CD8-positive, alpha-beta memory T cell (primary cell): ENCODE results near the gene SLC39A11. TPM values are rescaled to one million over a fixed set of nuclear protein-coding genes. Genes with fewer than 3 reads are reported as not detected.

Experiments
- CTCF ChIA-PET: fragments of 350-600 bp; sonication (Branson Sonifier 250); formaldehyde crosslinking; loops from one replicate; lab custom pipeline; 2021; ENCODE audit warnings: antibody characterized with exemption; lab: Charles Lee
- POLR2A ChIA-PET: fragments of 350-600 bp; sonication (Branson Sonifier 250); formaldehyde crosslinking; loops from one replicate; lab custom pipeline; 2021; ENCODE audit warnings: antibody characterized with exemption; lab: Charles Lee
- DNase-seq, 5 donors: peaks; one replicate each; pipeline versions ENCODE4 v3.0.0 to v3.0.0-alpha.2; 2020 to 2022; ENCODE audit warnings: mixed read lengths in 1 of 5
- H3K27ac ChIP-seq: one replicate; pipeline ENCODE4 v1.7.0; 2013; ENCODE audit warnings: low read depth, mild to moderate bottlenecking, low read length, moderate library complexity
- H3K27me3 ChIP-seq: 2 replicates; pipeline ENCODE4 v1.7.0; 2013; ENCODE audit warnings: low read length, mild to moderate bottlenecking; ENCODE audit not compliant: insufficient read depth, poor library complexity, severe bottlenecking
- H3K36me3 ChIP-seq: 2 replicates; pipeline ENCODE4 v1.7.0; 2013; ENCODE audit warnings: mild to moderate bottlenecking, low read length, moderate library complexity; ENCODE audit not compliant: insufficient read depth
- H3K4me1 ChIP-seq: 2 replicates; pipeline ENCODE4 v1.7.0; 2013; ENCODE audit warnings: mild to moderate bottlenecking, low read length, moderate library complexity; ENCODE audit not compliant: insufficient read depth
- H3K4me3 ChIP-seq: 2 replicates; pipeline ENCODE4 v1.7.0; 2013; ENCODE audit warnings: mild to moderate bottlenecking, low read length
- H3K9me3 ChIP-seq: 2 replicates; pipeline ENCODE4 v1.7.0; 2013; ENCODE audit warnings: mild to moderate bottlenecking, low read length
- H3K27ac Mint-ChIP-seq, 8 donors: one replicate each; pipeline ENCODE4 v1.8.0; 2020 to 2021; ENCODE audit warnings: mixed read lengths in 8 of 8, mild to moderate bottlenecking in 6 of 8, inconsistent platforms in 3 of 8, moderate library complexity in 3 of 8
- H3K27me3 Mint-ChIP-seq, 2 donors: one replicate each; pipeline ENCODE4 v1.8.0; 2020 to 2021; ENCODE audit warnings: mixed read lengths in 2 of 2, mild to moderate bottlenecking in 1 of 2, moderate library complexity in 1 of 2
- H3K36me3 Mint-ChIP-seq, 3 donors: one replicate each; pipeline ENCODE4 v1.8.0; 2020 to 2021; ENCODE audit warnings: mixed read lengths in 3 of 3, inconsistent platforms in 1 of 3, mild to moderate bottlenecking in 1 of 3
- H3K4me1 Mint-ChIP-seq, 3 donors: one replicate each; pipeline ENCODE4 v1.8.0; 2020 to 2021; ENCODE audit warnings: mixed read lengths in 3 of 3, inconsistent platforms in 1 of 3, mild to moderate bottlenecking in 1 of 3
- H3K4me3 Mint-ChIP-seq, 7 donors: one replicate each; pipeline ENCODE4 v1.8.0; 2020 to 2021; ENCODE audit warnings: mixed read lengths in 7 of 7, mild to moderate bottlenecking in 6 of 7, moderate library complexity in 4 of 7, inconsistent platforms in 2 of 7
- H3K9me3 Mint-ChIP-seq, 5 donors: one replicate each; pipeline ENCODE4 v1.8.0; 2020 to 2022; ENCODE audit warnings: mixed read lengths in 5 of 5, mild to moderate bottlenecking in 3 of 5, moderate library complexity in 2 of 5, inconsistent platforms in 1 of 5
- polyA plus RNA-seq: library from polyadenylated mRNA; unstranded; fragments of 300-500 nt; fragmentation: Illumina TruSeq; gene quantifications from one replicate; pipeline ENCODE4 v1.2.3, GENCODE V29; 2021
- total RNA-seq, 2 experiments: library from RNA; stranded (reverse); gene quantifications; one replicate each; pipeline ENCODE4 v1.2.3, GENCODE V29; 2021

SLC39A11 gene
- total and polyA plus RNA-seq, 3 experiments from 2014 or later, result 13.1 to 18.5 (median 17.2) TPM

- ChIA-PET POLR2A (no interaction called here), CTCF (interaction anchor here (1.4 kb wide), 1 partner anchor 368 kb away, joined by 3 read pairs; no protein-coding TSS in a partner anchor)
- Mint-ChIP-seq H3K36me3 (peaks cover 0 to 9% (median 2%) of the 10 kb centered on the region in 3 donors), H3K9me3 (no peaks in the 10 kb centered on the region), H3K4me1 (peaks cover 30 to 37% (median 36%) of the 10 kb centered on the region in 3 donors), H3K4me3 (peak overlapping the region in 5 of 7 donors; percentile 36 to 100 (median 98)), H3K27ac (peak overlapping the region in 1 of 8 donors; percentile 96), H3K27me3 (peaks cover 8 to 9% of the 10 kb centered on the region in 2 donors)
- no peak for DNase-seq
- peak overlapping the region; percentile 71 for H3K4me3 ChIP-seq
- no peaks in the 10 kb centered on the region for H3K9me3 ChIP-seq
- H3K27ac ChIP-seq, result no peak overlapping the region
- H3K36me3 ChIP-seq, result no peaks in the 10 kb centered on the region
- peaks cover 15% of the 10 kb centered on the region for H3K4me1 ChIP-seq
- H3K27me3 ChIP-seq, result no peaks in the 10 kb centered on the region
Observed at GRCh38 chr17:73093286-73093685, 798 bp upstream of the SLC39A11 start.

GRCh38 chr17:73091770-73092522 lies 542 bp downstream of the SLC39A11 start:
- ChIA-PET CTCF (no interaction called here), POLR2A (no interaction called here)
- no peaks in the 10 kb centered on the region for H3K36me3 ChIP-seq
- H3K27me3 ChIP-seq, result no peaks in the 10 kb centered on the region
- H3K4me3 ChIP-seq, result peak overlapping the region; percentile 71
- H3K9me3 ChIP-seq, result no peaks in the 10 kb centered on the region
- peak overlapping the region; percentile 59 to 97 (median 96) for H3K27ac Mint-ChIP-seq
- no peaks in the 10 kb centered on the region for H3K9me3 Mint-ChIP-seq
- H3K27me3 Mint-ChIP-seq, result peaks cover 5 to 8% of the 10 kb centered on the region in 2 donors
- peak overlapping the region; percentile 55 for H3K27ac ChIP-seq
- H3K4me1 Mint-ChIP-seq, result peaks cover 36 to 42% (median 36%) of the 10 kb centered on the region in 3 donors
- H3K36me3 Mint-ChIP-seq, result peaks cover 0 to 20% (median 4%) of the 10 kb centered on the region in 3 donors
- H3K4me1 ChIP-seq, result peaks cover 15% of the 10 kb centered on the region
- DNase-seq, result peak in 1 of 5 donors; percentile 2
- peak overlapping the region; percentile 91 to 100 (median 98) for H3K4me3 Mint-ChIP-seq

- Histone ChIP-seq H3K4me1 (peaks cover 15% of the 10 kb centered on the region), H3K9me3 (no peaks in the 10 kb centered on the region), H3K27ac (no peak overlapping the region), H3K4me3 (peak overlapping the region; percentile 71), H3K27me3 (no peaks in the 10 kb centered on the region), H3K36me3 (no peaks in the 10 kb centered on the region)
- Mint-ChIP-seq H3K9me3 (no peaks in the 10 kb centered on the region), H3K4me1 (peaks cover 36 to 43% (median 36%) of the 10 kb centered on the region in 3 donors), H3K27ac (peak overlapping the region in 5 of 8 donors; percentile 16 to 96 (median 68)), H3K4me3 (peak overlapping the region; percentile 91 to 100 (median 98)), H3K27me3 (peaks cover 5 to 7% of the 10 kb centered on the region in 2 donors), H3K36me3 (peaks cover 0 to 21% (median 4%) of the 10 kb centered on the region in 3 donors)
- no peak for DNase-seq
- ChIA-PET POLR2A (no interaction called here), CTCF (no interaction called here)
Observed at GRCh38 chr17:73091410-73091769, 1.1 kb downstream of the SLC39A11 start.

- CTCF ChIA-PET, result no interaction called here
- H3K4me3 Mint-ChIP-seq, result peak overlapping the region; percentile 10 to 64 (median 49)
Observed at GRCh38 chr17:73090396-73091202, 1.9 kb downstream of the SLC39A11 start.

DNA sequence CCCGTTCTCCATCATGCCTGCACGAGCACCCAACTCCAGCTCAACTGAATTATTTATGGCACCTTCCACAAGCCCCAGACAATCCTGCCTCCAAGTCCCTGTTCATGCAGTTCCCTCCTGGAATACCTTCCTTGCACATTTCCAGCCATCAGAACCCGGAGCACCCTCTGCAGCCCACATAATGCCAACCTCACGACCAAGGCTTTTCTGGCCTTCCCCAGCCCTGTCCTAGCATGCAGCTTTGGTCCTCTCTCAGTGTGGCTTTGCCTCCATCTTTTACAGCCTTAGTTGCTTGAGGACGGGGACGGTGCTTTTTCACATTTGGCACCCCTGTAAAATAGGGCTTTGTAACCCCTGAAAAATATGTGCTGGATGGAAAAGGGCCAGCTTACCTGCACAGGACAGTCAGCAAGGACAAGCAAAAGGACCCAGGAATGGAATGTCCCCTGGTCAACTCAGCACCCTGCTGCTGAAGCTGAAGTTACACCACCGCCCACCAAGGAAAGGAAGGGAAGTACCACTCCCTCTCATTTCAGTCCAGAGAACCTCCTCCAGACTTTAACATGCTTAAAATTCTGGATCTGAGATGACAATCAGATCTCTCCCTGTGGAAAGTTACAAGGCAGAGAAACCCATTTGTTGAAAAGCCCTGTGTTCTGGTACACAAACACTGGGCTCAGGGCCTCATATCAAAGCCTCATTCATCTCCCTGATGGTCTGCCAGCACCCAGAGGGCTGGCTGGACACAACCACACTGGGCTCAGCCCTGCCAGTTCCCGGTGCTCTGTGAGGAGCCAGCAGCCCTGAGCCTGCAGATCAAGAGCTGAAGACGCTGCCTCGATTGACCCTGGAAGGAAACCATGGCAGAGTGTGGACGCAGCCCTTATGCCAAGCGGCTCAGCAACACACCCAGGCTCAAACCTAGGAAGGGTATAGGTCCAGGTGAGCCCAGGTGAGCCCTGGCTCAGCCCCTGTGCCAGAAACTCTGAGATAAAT lies 2.9 kb downstream of the SLC39A11 start:
- Mint-ChIP-seq H3K4me1 (peaks cover 36 to 48% (median 37%) of the 10 kb centered on the region in 3 donors), H3K27me3 (peaks cover 0 to 1% of the 10 kb centered on the region in 2 donors), H3K4me3 (peak overlapping the region in 4 of 7 donors; percentile 1 to 62 (median 56)), H3K36me3 (peaks cover 9 to 36% (median 13%) of the 10 kb centered on the region in 3 donors), H3K9me3 (no peaks in the 10 kb centered on the region), H3K27ac (peak overlapping the region in 4 of 8 donors; percentile 25 to 91 (median 48))
- Histone ChIP-seq H3K27me3 (no peaks in the 10 kb centered on the region), H3K4me1 (peaks cover 15% of the 10 kb centered on the region), H3K4me3 (no peak overlapping the region), H3K27ac (no peak overlapping the region), H3K36me3 (no peaks in the 10 kb centered on the region), H3K9me3 (no peaks in the 10 kb centered on the region)
- ChIA-PET POLR2A (no interaction called here), CTCF (no interaction called here)
- DNase-seq, result no peak

More at GRCh38 chr17:73090396-73091202, 1.9 kb downstream of the SLC39A11 start:
- no peak overlapping the region for H3K27ac ChIP-seq
- H3K36me3 ChIP-seq, result no peaks in the 10 kb centered on the region
- no peak for DNase-seq
- H3K27me3 Mint-ChIP-seq, result peaks cover 0 to 2% of the 10 kb centered on the region in 2 donors
- H3K36me3 Mint-ChIP-seq, result peaks cover 5 to 29% (median 8%) of the 10 kb centered on the region in 3 donors
- H3K9me3 ChIP-seq, result no peaks in the 10 kb centered on the region
- H3K27ac Mint-ChIP-seq, result peak overlapping the region in 7 of 8 donors; percentile 1 to 79 (median 18)
- H3K9me3 Mint-ChIP-seq, result no peaks in the 10 kb centered on the region
- H3K4me1 Mint-ChIP-seq, result peaks cover 36 to 47% (median 39%) of the 10 kb centered on the region in 3 donors
- POLR2A ChIA-PET, result no interaction called here
- peaks cover 15% of the 10 kb centered on the region for H3K4me1 ChIP-seq
- H3K27me3 ChIP-seq, result no peaks in the 10 kb centered on the region
- no peak overlapping the region for H3K4me3 ChIP-seq

DNA sequence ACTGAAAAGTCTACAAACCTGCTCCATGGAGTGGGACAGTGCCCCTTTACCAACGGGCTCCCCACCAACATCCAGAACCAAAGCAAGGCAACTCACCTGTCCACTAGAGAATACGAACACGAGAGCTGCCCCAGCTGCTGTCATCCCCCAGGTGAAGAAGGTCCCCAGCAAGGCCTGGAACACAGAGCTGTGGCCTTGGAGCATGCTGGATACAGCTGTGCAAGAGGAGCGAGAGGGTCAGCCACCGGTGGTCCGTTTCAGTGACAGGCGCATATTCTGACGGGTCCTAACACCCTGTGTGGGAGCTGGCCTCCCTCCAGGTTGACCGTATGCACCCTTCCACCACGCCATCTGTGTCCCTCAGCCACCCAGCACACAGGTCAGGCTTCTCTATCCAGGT lies 3.9 kb downstream of the SLC39A11 start:
- peaks cover 0 to 3% (median 0%) of the 10 kb centered on the region in 5 donors for H3K9me3 Mint-ChIP-seq
- DNase-seq, result no peak
- peaks cover 0 to 1% of the 10 kb centered on the region in 2 donors for H3K27me3 Mint-ChIP-seq
- peaks cover 36 to 48% (median 37%) of the 10 kb centered on the region in 3 donors for H3K4me1 Mint-ChIP-seq
- Histone ChIP-seq H3K4me1 (peaks cover 15% of the 10 kb centered on the region), H3K27me3 (no peaks in the 10 kb centered on the region), H3K27ac (no peak overlapping the region), H3K4me3 (no peak overlapping the region), H3K9me3 (no peaks in the 10 kb centered on the region), H3K36me3 (no peaks in the 10 kb centered on the region)
- H3K27ac Mint-ChIP-seq, result peak overlapping the region in 1 of 8 donors; percentile 48
- H3K4me3 Mint-ChIP-seq, result peak overlapping the region in 1 of 7 donors; percentile 3
- CTCF ChIA-PET, result no interaction called here
- POLR2A ChIA-PET, result no interaction called here
- peaks cover 17 to 47% (median 19%) of the 10 kb centered on the region in 3 donors for H3K36me3 Mint-ChIP-seq

GRCh38 chr17:73083432-73083831 lies 9.1 kb downstream of the SLC39A11 start:
- no peak overlapping the region for H3K27ac ChIP-seq
- CTCF ChIA-PET, result no interaction called here

More at GRCh38 chr17:73083432-73083831, 9.1 kb downstream of the SLC39A11 start:
- Histone ChIP-seq H3K4me3 (no peak overlapping the region), H3K36me3 (no peaks in the 10 kb centered on the region), H3K4me1 (no peaks in the 10 kb centered on the region), H3K27me3 (no peaks in the 10 kb centered on the region), H3K9me3 (no peaks in the 10 kb centered on the region)
- no peak overlapping the region for H3K27ac Mint-ChIP-seq
- H3K9me3 Mint-ChIP-seq, result peaks cover 0 to 7% (median 0%) of the 10 kb centered on the region in 5 donors
- no peak for DNase-seq
- H3K4me3 Mint-ChIP-seq, result no peak overlapping the region
- H3K36me3 Mint-ChIP-seq, result peaks cover 38 to 64% (median 48%) of the 10 kb centered on the region in 3 donors
- peaks cover 0 to 1% of the 10 kb centered on the region in 2 donors for H3K27me3 Mint-ChIP-seq
- POLR2A ChIA-PET, result no interaction called here
- H3K4me1 Mint-ChIP-seq, result peaks cover 4 to 22% (median 21%) of the 10 kb centered on the region in 3 donors
